ENCODE results near the gene DTNBP1. TPM values are rescaled to one million over a fixed set of nuclear protein-coding genes. Genes with fewer than 3 reads are reported as not detected.
"Not testable (repeated sequence)": the region's sequence is repeated elsewhere in the genome, so short reads cannot be mapped to it uniquely, and the experiment has no call there.

Gene DTNBP1
- total RNA-seq, 8 experiments from 2014 or later = 7.2 to 32.5 (median 17.0) TPM

GRCh38 chr6:15554728-15555100, 108.1 kb downstream of the DTNBP1 start:
- WGBS, 10 experiments = 53 to 100% (median 95%) methylated on average over 1 to 5 of the region's 6 CpGs; no CpG with 5 or more reads in 3 of the 10 experiments
- ATAC-seq (replicated peaks in 6 of 8) = no peak
- in situ Hi-C loops (cut with MboI; ENCODE audit: low pct_unique_long_range_greater_than_20kb in 2 of 9, low sequenced_read_pairs in 9 of 9, unreplicated experiment in 9 of 9) = no loop called here
- Histone ChIP-seq H3K4me3 (no peak overlapping the region), H3K27ac (no peak overlapping the region), H3K4me1 (replicated peaks in 1 of 2) (peaks cover 2 to 13% of the 10 kb centered on the region in 2 donors)

GRCh38 chr6:15553736-15554294, 109.0 kb downstream of the DTNBP1 start:
- peaks cover 2 to 13% of the 10 kb centered on the region in 2 donors for H3K4me1 ChIP-seq (replicated peaks in 1 of 2)
- in situ Hi-C loops (cut with MboI; ENCODE audit: low pct_unique_long_range_greater_than_20kb in 2 of 9, low sequenced_read_pairs in 9 of 9, unreplicated experiment in 9 of 9) = no loop called here
- ATAC-seq (replicated peaks in 6 of 8) = no peak
- WGBS, 10 experiments = 75 to 100% (median 98%) methylated on average over 1 to 4 of the region's 4 CpGs; no CpG with 5 or more reads in 1 of the 10 experiments
- no peak overlapping the region for H3K4me3 ChIP-seq
- H3K27ac ChIP-seq = no peak overlapping the region

DNA sequence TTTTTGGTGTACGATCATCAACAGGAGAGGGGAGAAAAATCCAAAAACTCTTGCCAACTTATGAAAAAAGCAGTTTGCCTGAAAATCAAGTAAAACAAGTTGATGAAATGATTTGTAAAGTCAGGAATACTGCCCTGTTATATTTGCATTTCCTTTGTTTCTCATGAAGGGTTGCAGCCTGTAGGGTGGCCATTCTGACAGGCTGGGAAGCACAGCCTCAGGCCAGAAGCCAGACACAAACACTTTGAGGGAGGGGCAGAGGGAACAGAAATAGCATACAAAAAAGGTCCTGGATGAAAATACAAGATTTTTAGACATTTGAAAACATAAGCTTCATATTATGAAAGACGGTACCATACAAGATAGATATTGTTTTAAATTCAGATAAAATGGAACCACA, 109.8 kb downstream of the DTNBP1 start:
- no peak overlapping the region for H3K4me3 ChIP-seq
- in situ Hi-C loops (cut with MboI; ENCODE audit: low pct_unique_long_range_greater_than_20kb in 2 of 9, low sequenced_read_pairs in 9 of 9, unreplicated experiment in 9 of 9) = no loop called here
- ATAC-seq (replicated peaks in 6 of 8) = peak in 2 of 8 experiments; percentile 17 to 21
- WGBS, 10 experiments = 49 to 100% (median 100%) methylated on average over 1 to 2 of the region's 2 CpGs
- peaks cover 2 to 13% of the 10 kb centered on the region in 2 donors for H3K4me1 ChIP-seq (replicated peaks in 1 of 2)
- no peak overlapping the region for H3K27ac ChIP-seq

- 20 to 86% (median 50%) methylated on average over 1 to 5 of the region's 6 CpGs; no CpG with 5 or more reads in 1 of the 10 experiments for WGBS, 10 experiments
- H3K27ac ChIP-seq = no peak overlapping the region
- H3K4me3 ChIP-seq = no peak overlapping the region
- H3K4me1 ChIP-seq (replicated peaks in 1 of 2) = peaks cover 6 to 13% of the 10 kb centered on the region in 2 donors
- ATAC-seq (replicated peaks in 6 of 8) = peak in 5 of 8 experiments; percentile 39 to 86 (median 66)
- in situ Hi-C loops (cut with MboI; ENCODE audit: low pct_unique_long_range_greater_than_20kb in 2 of 9, low sequenced_read_pairs in 9 of 9, unreplicated experiment in 9 of 9) = no loop called here
Observed at GRCh38 chr6:15551798-15552197, 111.0 kb downstream of the DTNBP1 start.

- H3K4me1 ChIP-seq (replicated peaks in 1 of 2) = peaks cover 6 to 13% of the 10 kb centered on the region in 2 donors
- WGBS, 10 experiments = 87 to 100% (median 90%) methylated on average over 3 to 6 of the region's 7 CpGs; no CpG with 5 or more reads in 3 of the 10 experiments
- ATAC-seq (replicated peaks in 6 of 8) = peak in 1 of 8 experiments; percentile 22
- in situ Hi-C loops (cut with MboI; ENCODE audit: low pct_unique_long_range_greater_than_20kb in 2 of 9, low sequenced_read_pairs in 9 of 9, unreplicated experiment in 9 of 9) = no loop called here
- H3K27ac ChIP-seq = no peak overlapping the region
- no peak overlapping the region for H3K4me3 ChIP-seq
Observed at GRCh38 chr6:15551262-15551661, 111.6 kb downstream of the DTNBP1 start.

- peak in 3 of 8 experiments; percentile 36 to 69 (median 69) for ATAC-seq (replicated peaks in 6 of 8)
- Histone ChIP-seq H3K4me1 (replicated peaks in 1 of 2) (peaks cover 6 to 13% of the 10 kb centered on the region in 2 donors), H3K4me3 (no peak overlapping the region), H3K27ac (no peak overlapping the region)
- WGBS, 10 experiments = 73 to 100% (median 79%) methylated on average over 1 to 2 of the region's 2 CpGs; no CpG with 5 or more reads in 6 of the 10 experiments
- in situ Hi-C loops (cut with MboI; ENCODE audit: low pct_unique_long_range_greater_than_20kb in 2 of 9, low sequenced_read_pairs in 9 of 9, unreplicated experiment in 9 of 9) = no loop called here
Observed at GRCh38 chr6:15550546-15551123, 112.2 kb downstream of the DTNBP1 start.

DNA sequence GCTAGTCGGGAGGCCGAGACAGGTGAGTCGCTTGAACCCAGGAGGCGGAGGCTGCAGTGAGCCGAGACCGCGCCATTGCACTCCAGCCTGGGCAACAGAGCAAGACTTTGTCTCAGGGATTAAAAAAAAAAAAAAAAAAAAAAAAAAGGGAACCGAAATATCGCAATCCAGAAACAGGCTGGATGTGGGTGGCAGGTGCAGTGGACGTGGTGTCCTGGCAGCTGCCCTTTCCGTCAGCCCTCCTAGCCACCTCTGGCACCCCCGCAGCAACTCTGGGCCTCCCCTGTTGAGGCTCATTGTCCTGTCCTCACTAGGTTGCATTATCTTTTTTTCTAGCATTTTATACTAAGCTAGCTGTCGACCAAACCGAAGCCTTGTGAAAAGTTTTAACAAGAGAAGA, 113.5 kb downstream of the DTNBP1 start:
- WGBS, 10 experiments = 40 to 100% (median 77%) methylated on average over 1 to 7 of the region's 14 CpGs; no CpG with 5 or more reads in 1 of the 10 experiments
- ATAC-seq (replicated peaks in 6 of 8) = no peak
- in situ Hi-C loops (cut with MboI; ENCODE audit: low pct_unique_long_range_greater_than_20kb in 2 of 9, low sequenced_read_pairs in 9 of 9, unreplicated experiment in 9 of 9) = no loop called here

DNA sequence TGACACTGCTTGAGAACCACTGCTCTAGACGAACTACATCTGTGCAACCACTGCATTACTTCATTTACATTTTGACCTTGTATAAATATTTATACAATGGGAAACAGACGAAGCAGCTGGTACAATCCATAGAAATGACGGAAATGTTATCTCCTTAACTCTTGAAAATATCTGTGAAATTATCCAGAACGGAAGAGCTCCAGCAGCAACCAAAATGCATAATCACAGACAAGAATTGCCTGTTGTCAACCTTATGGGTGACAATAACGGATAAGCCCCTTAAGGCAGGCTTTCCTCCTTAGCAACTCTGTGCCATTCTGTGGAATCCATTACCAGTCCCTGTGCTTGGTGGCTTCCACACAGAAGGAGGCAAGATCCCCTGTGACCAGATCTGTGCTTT, 115.4 kb downstream of the DTNBP1 start:
- 62 to 100% (median 87%) methylated on average over 1 to 5 of the region's 5 CpGs; no CpG with 5 or more reads in 1 of the 10 experiments for WGBS, 10 experiments
- Histone ChIP-seq H3K4me1 (replicated peaks in 1 of 2) (peaks cover 6 to 13% of the 10 kb centered on the region in 2 donors), H3K4me3 (no peak overlapping the region), H3K27ac (no peak overlapping the region)
- ATAC-seq (replicated peaks in 6 of 8) = peak in 2 of 8 experiments; percentile 24 to 70
- in situ Hi-C loops (cut with MboI; ENCODE audit: low pct_unique_long_range_greater_than_20kb in 2 of 9, low sequenced_read_pairs in 9 of 9, unreplicated experiment in 9 of 9) = no loop called here

More for the DNA sequence above, 113.5 kb downstream of the DTNBP1 start:
- Histone ChIP-seq H3K4me3 (no peak overlapping the region), H3K4me1 (replicated peaks in 1 of 2) (peaks cover 6 to 13% of the 10 kb centered on the region in 2 donors), H3K27ac (no peak overlapping the region)

DNA sequence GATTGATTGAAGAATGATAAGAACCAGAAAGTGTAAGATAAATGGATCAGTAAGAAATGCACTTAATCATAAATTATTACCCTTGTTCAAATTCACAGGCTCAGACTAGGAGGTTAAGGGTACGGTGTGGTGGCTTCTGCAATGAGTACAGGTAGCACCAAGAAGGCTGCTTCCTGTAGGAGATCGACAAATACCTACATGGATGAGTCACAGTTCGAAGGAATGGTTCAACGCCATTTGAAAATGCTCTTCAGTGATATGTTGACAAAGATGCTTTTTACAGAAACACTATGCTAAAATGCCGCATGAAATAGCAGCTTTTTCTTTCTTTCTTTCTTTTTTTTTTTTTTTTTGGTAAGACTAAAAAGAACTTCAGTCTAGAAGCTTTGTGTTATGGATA, 116.2 kb downstream of the DTNBP1 start:
- Histone ChIP-seq H3K27ac (no peak overlapping the region), H3K4me1 (replicated peaks in 1 of 2) (peaks cover 5 to 10% of the 10 kb centered on the region in 2 donors), H3K4me3 (no peak overlapping the region)
- whole genome bisulfite sequencing, 10 experiments = 86 to 100% (median 97%) methylated on average over 1 to 5 of the region's 5 CpGs
- in situ Hi-C loops (cut with MboI; ENCODE audit: low pct_unique_long_range_greater_than_20kb in 2 of 9, low sequenced_read_pairs in 9 of 9, unreplicated experiment in 9 of 9) = no loop called here
- no peak for ATAC-seq (replicated peaks in 6 of 8)

GRCh38 chr6:15544321-15544900, 118.4 kb downstream of the DTNBP1 start:
- ATAC-seq (replicated peaks in 6 of 8) = no peak
- H3K4me3 ChIP-seq = no peak overlapping the region
- in situ Hi-C loops (cut with MboI; ENCODE audit: low pct_unique_long_range_greater_than_20kb in 2 of 9, low sequenced_read_pairs in 9 of 9, unreplicated experiment in 9 of 9) = no loop called here
- peaks cover 3 to 6% of the 10 kb centered on the region in 2 donors for H3K4me1 ChIP-seq (replicated peaks in 1 of 2)
- no peak overlapping the region for H3K27ac ChIP-seq
- WGBS, 10 experiments = 74 to 100% (median 99%) methylated on average over 1 to 4 of the region's 4 CpGs

- in situ Hi-C loops (cut with MboI; ENCODE audit: low pct_unique_long_range_greater_than_20kb in 2 of 9, low sequenced_read_pairs in 9 of 9, unreplicated experiment in 9 of 9); H3K27ac ChIP-seq; H3K4me3 ChIP-seq; ATAC-seq (replicated peaks in 6 of 8); H3K4me1 ChIP-seq (replicated peaks in 1 of 2): not testable (repeated sequence)
- 83 to 100% (median 100%) methylated on average over 1 to 4 of the region's 5 CpGs for WGBS, 10 experiments
Observed at GRCh38 chr6:15543332-15543917, 119.4 kb downstream of the DTNBP1 start.

- 72 to 100% (median 88%) methylated on average over 1 to 7 of the region's 7 CpGs for WGBS, 10 experiments
- Histone ChIP-seq H3K4me1 (replicated peaks in 1 of 2) (peaks cover 3% of the 10 kb centered on the region in 2 donors), H3K27ac (no peak overlapping the region), H3K4me3 (no peak overlapping the region)
- in situ Hi-C loops (cut with MboI; ENCODE audit: low pct_unique_long_range_greater_than_20kb in 2 of 9, low sequenced_read_pairs in 9 of 9, unreplicated experiment in 9 of 9) = no loop called here
- ATAC-seq (replicated peaks in 6 of 8) = no peak
Observed at GRCh38 chr6:15539722-15540270, 123.0 kb downstream of the DTNBP1 start.
